IMR-90 (cell line): Measurements from ENCODE around the gene AFDN. TPM values are rescaled to one million over a fixed set of nuclear protein-coding genes. Genes with fewer than 3 reads are reported as not detected.

Experiments used
- ATAC-seq: fragments of 200-7000 bp; cut with Tn5 transposase; 2 replicates; pipeline ENCODE4 v1.9.1; 2020; ENCODE audit warnings: low read depth, mild to moderate bottlenecking, moderate library complexity
- BruUV-seq: library from RNA; stranded (reverse); fragments of 400-500 nt; replicated peaks from 2 replicates; lab custom pipeline; 2021; lab: Mats Ljungman, UMichigan
- CTCF ChIA-PET: fragments of 300-600 bp; formaldehyde crosslinking; extraction: SDS; loops from one replicate; lab custom pipeline; 2021; ENCODE audit warnings: antibody characterized with exemption; lab: Yijun Ruan, JAX
- POLR2A ChIA-PET: fragments of 300-600 bp; sonication (Branson Sonifier 250); formaldehyde crosslinking; loops from one replicate; lab custom pipeline; 2022; ENCODE audit warnings: antibody characterized with exemption; ENCODE audit not compliant: unreplicated experiment; lab: Charles Lee
- DNase-seq: peaks from one replicate; pipeline ENCODE4 v3.0.0; 2013
- H2AFZ ChIP-seq: replicated peaks from 2 replicates; pipeline ENCODE3; 2013; ENCODE audit warnings: low read length, mild to moderate bottlenecking; ENCODE audit not compliant: poor library complexity
- H2AK5ac ChIP-seq: 2 replicates; pipeline ENCODE4 v1.6.1; 2013; ENCODE audit warnings: low read depth, low read length, inconsistent platforms
- H2AK9ac ChIP-seq: replicated peaks from 2 replicates; pipeline ENCODE3; 2013; ENCODE audit warnings: mild to moderate bottlenecking, low read depth, low read length, moderate library complexity; ENCODE audit not compliant: poor library complexity
- H2BK120ac ChIP-seq: 2 replicates; pipeline ENCODE4 v1.6.1; 2013; ENCODE audit warnings: low read depth, low read length, inconsistent platforms
- H2BK15ac ChIP-seq: 3 replicates; pipeline ENCODE4 v1.6.1; 2013; ENCODE audit warnings: low read depth, low read length, inconsistent platforms
- H2BK20ac ChIP-seq: 2 replicates; pipeline ENCODE4 v1.6.1; 2013; ENCODE audit warnings: low read depth, mild to moderate bottlenecking, inconsistent platforms, low read length, moderate library complexity
- H2BK5ac ChIP-seq: 2 replicates; pipeline ENCODE4 v1.6.1; 2013; ENCODE audit warnings: mild to moderate bottlenecking, low read depth, low read length, inconsistent platforms; ENCODE audit not compliant: poor library complexity, severe bottlenecking
- H3K14ac ChIP-seq: replicated peaks from 2 replicates; pipeline ENCODE4 v1.6.1; 2013; ENCODE audit warnings: low read depth, low read length, inconsistent platforms
- H3K18ac ChIP-seq: 2 replicates; pipeline ENCODE4 v1.6.1; 2013; ENCODE audit warnings: low read depth, low read length, control low read depth
- H3K23ac ChIP-seq: 2 replicates; pipeline ENCODE4 v1.6.1; 2013; ENCODE audit warnings: low read depth, low read length, inconsistent platforms
- H3K27ac ChIP-seq: 2 replicates; pipeline ENCODE4 v1.5.1; 2013; ENCODE audit warnings: mild to moderate bottlenecking, control low read depth, low read length; ENCODE audit not compliant: insufficient read depth
- H3K27me3 ChIP-seq: 2 replicates; pipeline ENCODE4 v1.6.1; 2013; ENCODE audit warnings: low read length; ENCODE audit not compliant: control insufficient read depth, insufficient read depth
- H3K36me3 ChIP-seq: 2 replicates; pipeline ENCODE4 v1.6.1; 2013; ENCODE audit warnings: low read length, mixed read lengths; ENCODE audit not compliant: control insufficient read depth, insufficient read depth
- H3K4ac ChIP-seq: 2 replicates; pipeline ENCODE4 v1.6.1; 2013; ENCODE audit warnings: low read depth, low read length, inconsistent platforms
- H3K4me1 ChIP-seq: 2 replicates; pipeline ENCODE4 v1.6.1; 2013; ENCODE audit warnings: low read length, mixed read lengths; ENCODE audit not compliant: control insufficient read depth, insufficient read depth
- H3K4me2 ChIP-seq: 2 replicates; pipeline ENCODE4 v1.6.1; 2013; ENCODE audit warnings: low read depth, mild to moderate bottlenecking, control low read depth, low read length, moderate library complexity
- H3K4me3 ChIP-seq: 2 replicates; pipeline ENCODE4 v1.5.1; 2013; ENCODE audit warnings: low read depth, mild to moderate bottlenecking, control low read depth, low read length, moderate library complexity; ENCODE audit not compliant: insufficient read depth
- H3K56ac ChIP-seq: 2 replicates; pipeline ENCODE4 v1.6.1; 2013; ENCODE audit warnings: low read length, inconsistent platforms; ENCODE audit not compliant: insufficient read depth; ENCODE audit errors: extremely low read depth
- H3K79me1 ChIP-seq, 2 experiments: 2 replicates each; pipeline ENCODE4 v1.6.1; 2013; ENCODE audit warnings: low read length in 2 of 2, inconsistent platforms in 1 of 2, low read depth in 1 of 2
- H3K9ac ChIP-seq: 2 replicates; pipeline ENCODE4 v1.6.1; 2013; ENCODE audit warnings: low read depth, low read length, control low read depth
- H3K9me1 ChIP-seq: 2 replicates; pipeline ENCODE4 v1.6.1; 2013; ENCODE audit warnings: low read length, inconsistent platforms; ENCODE audit not compliant: insufficient read depth
- H3K9me3 ChIP-seq: 2 replicates; pipeline ENCODE4 v1.6.1; 2013; ENCODE audit warnings: low read length; ENCODE audit not compliant: control insufficient read depth, insufficient read depth
- H4K20me1 ChIP-seq: 2 replicates; pipeline ENCODE4 v1.6.1; 2013; ENCODE audit warnings: low read length, inconsistent platforms; ENCODE audit not compliant: insufficient read depth
- H4K5ac ChIP-seq: 2 replicates; pipeline ENCODE4 v1.6.1; 2013; ENCODE audit warnings: mild to moderate bottlenecking, low read depth, low read length, control low read depth
- H4K8ac ChIP-seq, 2 experiments: 2 replicates each; pipeline ENCODE4 v1.6.1; 2013; ENCODE audit warnings: low read depth in 2 of 2, low read length in 2 of 2, control low read depth in 1 of 2, inconsistent platforms in 1 of 2
- H4K91ac ChIP-seq: 2 replicates; pipeline ENCODE4 v1.6.1; 2013; ENCODE audit warnings: low read depth, low read length, inconsistent platforms; ENCODE audit not compliant: insufficient read depth
- CEBPB ChIP-seq: IDR thresholded peaks from 2 replicates; pipeline ENCODE4 v1.6.1; 2012; ENCODE audit warnings: low read depth, low read length, improper control_type of control experiment
- CTCF ChIP-seq: conservative IDR thresholded peaks from 2 replicates; pipeline ENCODE4 v1.5.1; 2012; ENCODE audit warnings: mild to moderate bottlenecking, low read depth, low read length, improper control_type of control experiment
- FOS ChIP-seq: fragments of 150-350 bp; IDR thresholded peaks from 2 replicates; pipeline ENCODE4 v1.6.1; 2016; ENCODE audit warnings: low read depth, low read length
- MAFK ChIP-seq: IDR thresholded peaks from 2 replicates; pipeline ENCODE4 v1.6.1; 2012; ENCODE audit warnings: low read depth, low read length, improper control_type of control experiment
- POLR2A ChIP-seq: IDR thresholded peaks from 2 replicates; pipeline ENCODE4 v1.6.1; 2012; ENCODE audit warnings: mild to moderate bottlenecking, low read depth, low read length
- RAD21 ChIP-seq: IDR thresholded peaks from 2 replicates; pipeline ENCODE4 v1.6.1; 2012; ENCODE audit warnings: low read length, improper control_type of control experiment
- RCOR1 ChIP-seq: IDR thresholded peaks from 2 replicates; pipeline ENCODE4 v1.6.1; 2012; ENCODE audit warnings: mild to moderate bottlenecking, low read length, improper control_type of control experiment; ENCODE audit not compliant: insufficient replicate concordance
- USF2 ChIP-seq: fragments of 150-350 bp; IDR thresholded peaks from 2 replicates; pipeline ENCODE4 v1.6.1; 2017; ENCODE audit warnings: mild to moderate bottlenecking, antibody characterized with exemption, low read length, low read depth
- WGBS, 2 experiments: methylation state at CpG; one replicate each; pipeline versions ENCODE4 v1.1.5 to v1.1.7; 2013; ENCODE audit warnings: missing lambda C conversion rate in 2 of 2; ENCODE audit not compliant: insufficient read length in 1 of 2; ENCODE audit errors: extremely low coverage in 2 of 2; 5-methylcytosine and 5-hydroxymethylcytosine counted together
- dilution Hi-C: fragments of 300-500 bp; cut with HindIII; formaldehyde crosslinking; loops from one replicate; pipeline ENCODE4 v1.14.3; 2018; ENCODE audit warnings: low sequenced_read_pairs; ENCODE audit not compliant: unreplicated experiment
- in situ Hi-C: fragments of 300-500 bp; cut with MboI; formaldehyde crosslinking; loops from 3 replicates; pipeline ENCODE4 v1.14.3; 2019; ENCODE audit warnings: low sequenced_read_pairs, inconsistent platforms, mixed read lengths
- intact Hi-C: fragments of 100-400 bp; cut with micrococcal nuclease; formaldehyde crosslinking; loops from 2 replicates; pipeline ENCODE4 v1.10.0; 2022
- polyA plus RNA-seq, 3 experiments: library from polyadenylated mRNA; depleted of rRNA; stranded (reverse); fragments of >200 nt; gene quantifications; 2 replicates each; pipeline ENCODE4 v1.2.3, GENCODE V29; 2012; ENCODE audit warnings: low replicate concordance in 1 of 3
- total RNA-seq: library from RNA; depleted of rRNA; stranded (reverse); fragments of >200 nt; gene quantifications from 2 replicates; pipeline ENCODE4 v1.2.3, GENCODE V29; 2012

The AFDN gene
- total and polyA plus RNA-seq, 2 of the 4 experiments (the other 2 are of a cell fraction) = 11.6 to 20.8 TPM

- Histone ChIP-seq H2BK15ac (no peak overlapping the region), H3K18ac (no peak overlapping the region; the same call in 1 of the 2 replicates), H4K5ac (no peak overlapping the region), H2BK120ac (no peak overlapping the region), H3K14ac (no peak overlapping the region), H2AFZ (no peak overlapping the region), H3K4me2 (no peak overlapping the region), H3K9ac (no peak overlapping the region), H2AK9ac (no peak overlapping the region), H2BK20ac (no peak overlapping the region), H3K79me1 (no peaks in the 10 kb centered on the region), H2BK5ac (no peak overlapping the region), H3K23ac (no peak overlapping the region), H3K9me1 (no peaks in the 10 kb centered on the region), H4K8ac (no peak overlapping the region), H4K91ac (no peak overlapping the region), H3K27me3 (peaks cover 2% of the 10 kb centered on the region; the same call in 1 of the 2 replicates), H3K4me1 (peaks cover 2% of the 10 kb centered on the region), H3K4me3 (no peak overlapping the region), H3K27ac (no peak overlapping the region), H4K20me1 (no peaks in the 10 kb centered on the region), H3K56ac (no peak overlapping the region), H2AK5ac (no peak overlapping the region), H3K9me3 (no peaks in the 10 kb centered on the region), H3K4ac (no peak overlapping the region), H3K36me3 (no peaks in the 10 kb centered on the region)
- TF ChIP-seq CEBPB = no peak
- no peak for TF ChIP-seq POLR2A
- TF ChIP-seq RAD21 = no peak
- TF ChIP-seq CTCF = no peak
- TF ChIP-seq USF2 = no peak
- TF ChIP-seq MAFK = no peak
- TF ChIP-seq RCOR1 = no peak
- no peak for TF ChIP-seq FOS
- no TSS peak for BruUV-seq
- ATAC-seq (no peak), DNase-seq (no peak)
- in situ Hi-C loops = no loop called here
- WGBS, 2 experiments = no CpG with 5 or more reads among the region's 3 CpGs
- dilution Hi-C loops = no loop called here
- ChIA-PET POLR2A (no interaction called here), CTCF (no interaction called here)
- intact Hi-C loops = no loop called here
Measured at GRCh38 chr6:167980911-167981580, 154.3 kb downstream of the AFDN start.
